Transverse colon (tissue), 4 donors: ENCODE data around the gene SMAD9. TPM values are rescaled to one million over a fixed set of nuclear protein-coding genes. Genes with fewer than 3 reads are reported as not detected.

Source experiments
- DNase-seq: peaks from one replicate; pipeline ENCODE4 v3.0.0-alpha.2; 2019
- H3K27ac ChIP-seq, 4 donors: fragments of 200-600 bp; sonication (generic); 2 replicates each; pipeline ENCODE4 v1.5.1; 2016 to 2018; ENCODE audit warnings: inconsistent platforms in 4 of 4
- H3K27me3 ChIP-seq: fragments of 200-600 bp; sonication (generic); 2 replicates; pipeline ENCODE4 v1.5.1; 2017; ENCODE audit warnings: inconsistent platforms
- H3K36me3 ChIP-seq, 4 donors: fragments of 200-600 bp; sonication (generic); 2 replicates each; pipeline ENCODE4 v1.5.1; 2017 to 2019; ENCODE audit warnings: inconsistent platforms in 4 of 4
- H3K4me1 ChIP-seq, 4 donors: fragments of 200-600 bp; sonication (generic); 2 replicates each; pipeline ENCODE4 v1.5.1; 2017 to 2020; ENCODE audit warnings: inconsistent platforms in 4 of 4
- H3K4me3 ChIP-seq, 4 donors: fragments of 200-600 bp; sonication (generic); 1 replicate in 1 of 4; 2 replicates in 3 of 4; pipeline versions ENCODE4 v1.5.1 to v1.6.1; 2017 to 2019; ENCODE audit warnings: inconsistent platforms in 4 of 4
- H3K9me3 ChIP-seq, 2 donors: fragments of 200-600 bp; sonication (generic); 2 replicates each; pipeline ENCODE4 v1.5.1; 2017 to 2019; ENCODE audit warnings: inconsistent platforms in 2 of 2
- EP300 ChIP-seq: sonication (generic); formaldehyde crosslinking; IDR thresholded peaks from one replicate; pipeline ENCODE4 v1.6.1; 2017; ENCODE audit warnings: antibody characterized with exemption, low read depth
- POLR2A ChIP-seq: fragments of 450-650 bp; IDR thresholded peaks from one replicate; pipeline ENCODE4 v1.6.1; 2016; ENCODE audit warnings: antibody characterized with exemption, mild to moderate bottlenecking, moderate library complexity
- POLR2AphosphoS5 ChIP-seq, 3 donors: sonication (generic); formaldehyde crosslinking; IDR thresholded peaks; one replicate each; pipeline ENCODE4 v1.6.1; 2016; ENCODE audit warnings: antibody characterized with exemption in 3 of 3
- WGBS, 2 donors: methylation state at CpG; one replicate each; pipeline ENCODE4 v1.1.5; 2018; ENCODE audit warnings: low coverage in 1 of 2; 5-methylcytosine and 5-hydroxymethylcytosine counted together
- in situ Hi-C, 4 donors: fragments of 200-750 bp; cut with MboI; loops; one replicate each; pipeline versions ENCODE4 v1.15.0 to v1.15.1; 2017; ENCODE audit warnings: low sequenced_read_pairs in 3 of 4, low pct_ligation_motif_present in 1 of 4, low pct_unique_long_range_greater_than_20kb in 1 of 4
- intact Hi-C: fragments of 100-400 bp; cut with DNase I; formaldehyde crosslinking; loops from one replicate; pipeline ENCODE4 v1.15.1; 2023; ENCODE audit warnings: low total_unique reads
- total RNA-seq, 4 donors: library from RNA; depleted of rRNA; stranded (reverse); fragments of >200 nt; gene quantifications; one replicate each; pipeline ENCODE4 v1.1.0, GENCODE V29; 2016
- TF ChIP-seq, protein P1 (sequence below), 5 experiments: fragments of 200-600 bp in 3 of 5; fragments of 450-650 bp in 2 of 5; sonication (generic) in 3 of 5; IDR thresholded peaks; 1 replicate in 2 of 5; 2 replicates in 3 of 5; pipeline ENCODE4 v1.5.1; 2016 to 2017; ENCODE audit warnings: antibody characterized with exemption in 5 of 5, inconsistent platforms in 3 of 5, mild to moderate bottlenecking in 2 of 5, moderate library complexity in 1 of 5

The SMAD9 gene
- total RNA-seq, 4 donors from 2014 or later = 4.0 to 19.8 (median 9.8) TPM

DNA sequence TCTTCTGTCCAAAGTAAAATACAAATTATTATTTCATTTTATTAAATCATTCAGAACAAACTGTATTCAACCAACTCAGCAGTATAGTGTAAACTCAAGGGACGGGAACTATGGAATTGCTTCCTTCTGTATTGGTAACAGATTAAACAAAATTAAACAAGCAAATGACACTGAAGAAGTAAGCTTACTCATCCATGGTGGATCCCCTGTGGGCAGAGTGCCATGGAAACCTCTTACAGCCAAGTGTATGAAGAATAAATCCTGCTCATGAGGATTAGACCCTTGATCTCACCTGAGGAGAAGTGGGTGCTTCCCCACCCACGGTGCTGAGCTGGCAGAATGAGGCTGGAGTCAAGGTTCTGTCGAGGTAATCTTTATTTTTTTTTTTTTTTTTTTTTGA lies 119.0 kb downstream of the SMAD9 start:
- 35 to 40% methylated on average over 3 of the region's 3 CpGs for WGBS, 2 donors
- no peak for DNase-seq
- H3K27me3 ChIP-seq = no peaks in the 10 kb centered on the region
- no peak overlapping the region for H3K4me3 ChIP-seq
- no peak overlapping the region for H3K27ac ChIP-seq
- intact Hi-C loops = no loop called here
- H3K36me3 ChIP-seq = no peaks in the 10 kb centered on the region
- no peaks in the 10 kb centered on the region for H3K4me1 ChIP-seq
- no peaks in the 10 kb centered on the region for H3K9me3 ChIP-seq
- TF ChIP-seq EP300 = no peak
- TF ChIP-seq, protein P1, sequence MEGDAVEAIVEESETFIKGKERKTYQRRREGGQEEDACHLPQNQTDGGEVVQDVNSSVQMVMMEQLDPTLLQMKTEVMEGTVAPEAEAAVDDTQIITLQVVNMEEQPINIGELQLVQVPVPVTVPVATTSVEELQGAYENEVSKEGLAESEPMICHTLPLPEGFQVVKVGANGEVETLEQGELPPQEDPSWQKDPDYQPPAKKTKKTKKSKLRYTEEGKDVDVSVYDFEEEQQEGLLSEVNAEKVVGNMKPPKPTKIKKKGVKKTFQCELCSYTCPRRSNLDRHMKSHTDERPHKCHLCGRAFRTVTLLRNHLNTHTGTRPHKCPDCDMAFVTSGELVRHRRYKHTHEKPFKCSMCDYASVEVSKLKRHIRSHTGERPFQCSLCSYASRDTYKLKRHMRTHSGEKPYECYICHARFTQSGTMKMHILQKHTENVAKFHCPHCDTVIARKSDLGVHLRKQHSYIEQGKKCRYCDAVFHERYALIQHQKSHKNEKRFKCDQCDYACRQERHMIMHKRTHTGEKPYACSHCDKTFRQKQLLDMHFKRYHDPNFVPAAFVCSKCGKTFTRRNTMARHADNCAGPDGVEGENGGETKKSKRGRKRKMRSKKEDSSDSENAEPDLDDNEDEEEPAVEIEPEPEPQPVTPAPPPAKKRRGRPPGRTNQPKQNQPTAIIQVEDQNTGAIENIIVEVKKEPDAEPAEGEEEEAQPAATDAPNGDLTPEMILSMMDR (IDR thresholded peaks at IDR 0.05) = no peak
- no peak for TF ChIP-seq POLR2AphosphoS5 (IDR thresholded peaks at IDR 0.05)
- TF ChIP-seq POLR2A = no peak
- in situ Hi-C loops = no loop called here

DNA sequence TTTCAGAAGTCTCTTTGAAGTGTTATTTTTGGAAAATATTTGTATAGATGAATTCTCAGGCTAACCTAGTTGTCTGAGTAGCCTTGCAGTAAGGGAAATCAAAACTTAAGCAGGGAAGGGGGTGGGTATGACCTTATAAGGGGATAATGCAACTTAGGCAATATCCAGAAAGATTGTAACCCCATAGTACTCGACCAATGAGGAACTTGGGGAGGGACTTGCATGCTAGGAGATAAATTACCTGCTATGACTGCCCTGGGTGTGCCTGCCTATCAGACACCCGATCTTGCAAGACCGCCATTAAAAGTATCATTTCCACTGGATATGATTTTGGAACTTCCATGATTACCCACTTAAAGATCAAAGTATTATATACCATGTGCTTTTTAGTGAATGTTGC lies 124.0 kb downstream of the SMAD9 start:
- TF ChIP-seq POLR2AphosphoS5 (IDR thresholded peaks at IDR 0.05) (no peak), POLR2A (no peak), EP300 (no peak)
- no peak for DNase-seq
- Histone ChIP-seq H3K9me3 (no peaks in the 10 kb centered on the region), H3K4me3 (no peak overlapping the region), H3K27me3 (no peaks in the 10 kb centered on the region), H3K36me3 (no peaks in the 10 kb centered on the region), H3K27ac (no peak overlapping the region), H3K4me1 (no peaks in the 10 kb centered on the region)
- intact Hi-C loops (no loop called here), in situ Hi-C loops (no loop called here)
- WGBS, 2 donors = 75% methylated on average over 3 of the region's 3 CpGs; no CpG with 5 or more reads in 1 of the 2 donors

DNA sequence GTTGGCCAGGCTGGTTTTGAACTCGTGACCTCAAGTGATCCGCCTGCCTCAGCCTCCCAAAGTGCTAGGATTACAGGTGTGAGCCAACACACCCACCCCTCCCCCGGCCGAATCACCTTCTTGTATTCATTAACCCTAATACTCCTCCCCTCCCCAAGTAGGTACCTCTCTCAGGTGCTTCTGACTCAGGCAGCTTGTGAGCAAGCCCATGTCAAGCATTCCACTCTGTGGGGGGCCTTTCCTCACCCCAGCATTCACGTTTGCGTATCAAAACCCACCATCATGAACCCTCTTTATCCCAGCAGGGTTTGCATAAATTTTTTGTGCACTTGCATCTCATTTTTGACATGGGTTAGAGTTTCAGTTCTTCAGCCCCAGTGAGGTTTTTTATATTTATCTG lies 124.6 kb downstream of the SMAD9 start:
- Histone ChIP-seq H3K36me3 (no peaks in the 10 kb centered on the region), H3K4me1 (no peaks in the 10 kb centered on the region), H3K9me3 (no peaks in the 10 kb centered on the region), H3K27ac (no peak overlapping the region), H3K4me3 (no peak overlapping the region), H3K27me3 (no peaks in the 10 kb centered on the region)
- TF ChIP-seq, protein P1 (IDR thresholded peaks at IDR 0.05) = no peak
- TF ChIP-seq POLR2A = no peak
- no peak for TF ChIP-seq EP300
- TF ChIP-seq POLR2AphosphoS5 (IDR thresholded peaks at IDR 0.05) = no peak
- in situ Hi-C loops = no loop called here
- DNase-seq = no peak
- intact Hi-C loops = no loop called here
- 69 to 88% methylated on average over 3 to 6 of the region's 6 CpGs for WGBS, 2 donors

Other genes with a start within 250 kb of the SMAD9 start
- gene SERTM1, start 246.2 kb downstream of the SMAD9 start, total RNA-seq = under 1 TPM in 1 of 4 donors, not detected in 3; 0.32 TPM
- gene RFXAP, start 101.0 kb downstream of the SMAD9 start, total RNA-seq = 1 to 10 TPM in 3 of 4 donors, under 1 TPM in 1; 0.80 to 5.9 (median 3.7) TPM
- gene ALG5, start 79.1 kb upstream of the SMAD9 start, total RNA-seq = 10 to 100 TPM in 2 of 4 donors, 1 to 10 TPM in 2; 3.8 to 33.8 (median 14.1) TPM
- 10 to 100 TPM in 2 of 4 donors, 1 to 10 TPM in 2; 3.2 to 36.2 (median 12.9) TPM for gene EXOSC8, start 80.5 kb upstream of the SMAD9 start, total RNA-seq
- 10 to 100 TPM; 28.4 to 67.6 (median 45.3) TPM for gene SUPT20H, start 139.4 kb upstream of the SMAD9 start, total RNA-seq
- gene CSNK1A1L, start 185.4 kb upstream of the SMAD9 start, total RNA-seq = not detected